ENCODE data around the gene PRKAG2. TPM values are rescaled to one million over a fixed set of nuclear protein-coding genes. Genes with fewer than 3 reads are reported as not detected.

Gene PRKAG2
- total and polyA plus RNA-seq, 2 experiments from 2014 or later = 9.1 to 14.9 TPM

DNA sequence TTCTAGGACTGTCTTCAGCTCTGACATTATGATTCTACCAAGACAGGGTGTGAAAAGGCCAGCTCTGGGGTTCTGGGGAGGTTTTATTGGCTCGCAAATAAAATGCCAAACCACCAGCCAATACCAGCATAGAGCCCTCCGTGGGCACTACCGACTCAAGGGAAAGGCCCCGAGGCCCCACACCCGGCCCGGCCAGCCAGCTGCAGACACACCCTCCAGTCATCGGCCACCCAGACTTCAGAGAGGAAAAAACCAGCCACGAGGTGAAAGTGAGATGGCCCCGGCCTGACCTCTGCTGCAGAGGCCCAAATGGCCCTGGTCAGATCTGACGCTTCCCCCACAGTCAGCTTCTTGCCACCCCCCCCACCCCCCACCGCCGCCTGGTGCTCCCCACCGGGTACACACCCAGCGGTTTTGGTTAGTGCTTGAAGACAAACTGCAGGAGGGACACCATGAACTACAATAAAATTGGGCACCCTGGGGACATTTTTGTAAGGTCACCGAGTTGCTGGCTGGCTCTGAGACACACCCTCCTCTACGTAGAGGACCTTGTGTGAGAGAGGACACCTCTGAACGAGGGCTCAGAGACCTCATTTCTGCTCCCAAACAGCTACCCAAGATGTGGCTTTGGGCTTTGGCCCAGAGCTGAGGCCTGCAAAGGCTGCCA is 79.9 kb downstream of the PRKAG2 start:
- peaks cover 21% of the 10 kb centered on the region for H3K4me1 Mint-ChIP-seq
- H3K4me1 ChIP-seq (ENCODE audit: insufficient read depth) = no peaks in the 10 kb centered on the region; the same call in 1 of the 2 replicates
- DNase-seq (ENCODE audit: low spot score) (no peak), ATAC-seq (no peak)
- no peaks in the 10 kb centered on the region for H3K9me2 ChIP-seq (ENCODE audit: insufficient read depth)
- no peak overlapping the region for H3K4me3 Mint-ChIP-seq
- H3K27ac ChIP-seq (ENCODE audit: low read depth) = no peak overlapping the region
- no peak overlapping the region for H3K27ac Mint-ChIP-seq
- H3K79me2 ChIP-seq (replicated peaks; ENCODE audit: insufficient read depth) = no peaks in the 10 kb centered on the region
- H3K27me3 Mint-ChIP-seq (ENCODE audit: insufficient read depth, low read depth, poor library complexity) = peaks cover 8% of the 10 kb centered on the region
- no peaks in the 10 kb centered on the region for H3K36me3 ChIP-seq (ENCODE audit: insufficient read depth)
- H3K4me3 ChIP-seq = no peak overlapping the region
- no peaks in the 10 kb centered on the region for H3K36me3 Mint-ChIP-seq (ENCODE audit: low read depth)
- H3K4me2 ChIP-seq = no peak overlapping the region
- H3K27me3 ChIP-seq (ENCODE audit: insufficient read depth) = no peaks in the 10 kb centered on the region
- no peaks in the 10 kb centered on the region for H4K20me1 ChIP-seq (replicated peaks; ENCODE audit: insufficient read depth)
- no peak for TF ChIP-seq EZH2 (IDR thresholded peaks at IDR 0.05; ENCODE audit: low read depth, unreplicated experiment)
- TF ChIP-seq NANOG (IDR thresholded peaks at IDR 0.05; ENCODE audit: borderline replicate concordance) = no peak
- no peak for TF ChIP-seq JUNB (IDR thresholded peaks at IDR 0.05; ENCODE audit: unreplicated experiment)
- TF ChIP-seq, protein P1, sequence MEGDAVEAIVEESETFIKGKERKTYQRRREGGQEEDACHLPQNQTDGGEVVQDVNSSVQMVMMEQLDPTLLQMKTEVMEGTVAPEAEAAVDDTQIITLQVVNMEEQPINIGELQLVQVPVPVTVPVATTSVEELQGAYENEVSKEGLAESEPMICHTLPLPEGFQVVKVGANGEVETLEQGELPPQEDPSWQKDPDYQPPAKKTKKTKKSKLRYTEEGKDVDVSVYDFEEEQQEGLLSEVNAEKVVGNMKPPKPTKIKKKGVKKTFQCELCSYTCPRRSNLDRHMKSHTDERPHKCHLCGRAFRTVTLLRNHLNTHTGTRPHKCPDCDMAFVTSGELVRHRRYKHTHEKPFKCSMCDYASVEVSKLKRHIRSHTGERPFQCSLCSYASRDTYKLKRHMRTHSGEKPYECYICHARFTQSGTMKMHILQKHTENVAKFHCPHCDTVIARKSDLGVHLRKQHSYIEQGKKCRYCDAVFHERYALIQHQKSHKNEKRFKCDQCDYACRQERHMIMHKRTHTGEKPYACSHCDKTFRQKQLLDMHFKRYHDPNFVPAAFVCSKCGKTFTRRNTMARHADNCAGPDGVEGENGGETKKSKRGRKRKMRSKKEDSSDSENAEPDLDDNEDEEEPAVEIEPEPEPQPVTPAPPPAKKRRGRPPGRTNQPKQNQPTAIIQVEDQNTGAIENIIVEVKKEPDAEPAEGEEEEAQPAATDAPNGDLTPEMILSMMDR (conservative IDR thresholded peaks at IDR 0.05; ENCODE audit: low read depth in 2 of 2) = no peak
- no peak for TF ChIP-seq ZNF114 (CRISPR knock-in tag; IDR thresholded peaks at IDR 0.05)
- no peak for TF ChIP-seq CREB1 (CRISPR knock-in tag; IDR thresholded peaks at IDR 0.05; ENCODE audit: low read depth)
- TF ChIP-seq, protein P2, sequence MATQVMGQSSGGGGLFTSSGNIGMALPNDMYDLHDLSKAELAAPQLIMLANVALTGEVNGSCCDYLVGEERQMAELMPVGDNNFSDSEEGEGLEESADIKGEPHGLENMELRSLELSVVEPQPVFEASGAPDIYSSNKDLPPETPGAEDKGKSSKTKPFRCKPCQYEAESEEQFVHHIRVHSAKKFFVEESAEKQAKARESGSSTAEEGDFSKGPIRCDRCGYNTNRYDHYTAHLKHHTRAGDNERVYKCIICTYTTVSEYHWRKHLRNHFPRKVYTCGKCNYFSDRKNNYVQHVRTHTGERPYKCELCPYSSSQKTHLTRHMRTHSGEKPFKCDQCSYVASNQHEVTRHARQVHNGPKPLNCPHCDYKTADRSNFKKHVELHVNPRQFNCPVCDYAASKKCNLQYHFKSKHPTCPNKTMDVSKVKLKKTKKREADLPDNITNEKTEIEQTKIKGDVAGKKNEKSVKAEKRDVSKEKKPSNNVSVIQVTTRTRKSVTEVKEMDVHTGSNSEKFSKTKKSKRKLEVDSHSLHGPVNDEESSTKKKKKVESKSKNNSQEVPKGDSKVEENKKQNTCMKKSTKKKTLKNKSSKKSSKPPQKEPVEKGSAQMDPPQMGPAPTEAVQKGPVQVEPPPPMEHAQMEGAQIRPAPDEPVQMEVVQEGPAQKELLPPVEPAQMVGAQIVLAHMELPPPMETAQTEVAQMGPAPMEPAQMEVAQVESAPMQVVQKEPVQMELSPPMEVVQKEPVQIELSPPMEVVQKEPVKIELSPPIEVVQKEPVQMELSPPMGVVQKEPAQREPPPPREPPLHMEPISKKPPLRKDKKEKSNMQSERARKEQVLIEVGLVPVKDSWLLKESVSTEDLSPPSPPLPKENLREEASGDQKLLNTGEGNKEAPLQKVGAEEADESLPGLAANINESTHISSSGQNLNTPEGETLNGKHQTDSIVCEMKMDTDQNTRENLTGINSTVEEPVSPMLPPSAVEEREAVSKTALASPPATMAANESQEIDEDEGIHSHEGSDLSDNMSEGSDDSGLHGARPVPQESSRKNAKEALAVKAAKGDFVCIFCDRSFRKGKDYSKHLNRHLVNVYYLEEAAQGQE (IDR thresholded peaks at IDR 0.05; ENCODE audit: unreplicated experiment) = no peak
- TF ChIP-seq, protein P3, sequence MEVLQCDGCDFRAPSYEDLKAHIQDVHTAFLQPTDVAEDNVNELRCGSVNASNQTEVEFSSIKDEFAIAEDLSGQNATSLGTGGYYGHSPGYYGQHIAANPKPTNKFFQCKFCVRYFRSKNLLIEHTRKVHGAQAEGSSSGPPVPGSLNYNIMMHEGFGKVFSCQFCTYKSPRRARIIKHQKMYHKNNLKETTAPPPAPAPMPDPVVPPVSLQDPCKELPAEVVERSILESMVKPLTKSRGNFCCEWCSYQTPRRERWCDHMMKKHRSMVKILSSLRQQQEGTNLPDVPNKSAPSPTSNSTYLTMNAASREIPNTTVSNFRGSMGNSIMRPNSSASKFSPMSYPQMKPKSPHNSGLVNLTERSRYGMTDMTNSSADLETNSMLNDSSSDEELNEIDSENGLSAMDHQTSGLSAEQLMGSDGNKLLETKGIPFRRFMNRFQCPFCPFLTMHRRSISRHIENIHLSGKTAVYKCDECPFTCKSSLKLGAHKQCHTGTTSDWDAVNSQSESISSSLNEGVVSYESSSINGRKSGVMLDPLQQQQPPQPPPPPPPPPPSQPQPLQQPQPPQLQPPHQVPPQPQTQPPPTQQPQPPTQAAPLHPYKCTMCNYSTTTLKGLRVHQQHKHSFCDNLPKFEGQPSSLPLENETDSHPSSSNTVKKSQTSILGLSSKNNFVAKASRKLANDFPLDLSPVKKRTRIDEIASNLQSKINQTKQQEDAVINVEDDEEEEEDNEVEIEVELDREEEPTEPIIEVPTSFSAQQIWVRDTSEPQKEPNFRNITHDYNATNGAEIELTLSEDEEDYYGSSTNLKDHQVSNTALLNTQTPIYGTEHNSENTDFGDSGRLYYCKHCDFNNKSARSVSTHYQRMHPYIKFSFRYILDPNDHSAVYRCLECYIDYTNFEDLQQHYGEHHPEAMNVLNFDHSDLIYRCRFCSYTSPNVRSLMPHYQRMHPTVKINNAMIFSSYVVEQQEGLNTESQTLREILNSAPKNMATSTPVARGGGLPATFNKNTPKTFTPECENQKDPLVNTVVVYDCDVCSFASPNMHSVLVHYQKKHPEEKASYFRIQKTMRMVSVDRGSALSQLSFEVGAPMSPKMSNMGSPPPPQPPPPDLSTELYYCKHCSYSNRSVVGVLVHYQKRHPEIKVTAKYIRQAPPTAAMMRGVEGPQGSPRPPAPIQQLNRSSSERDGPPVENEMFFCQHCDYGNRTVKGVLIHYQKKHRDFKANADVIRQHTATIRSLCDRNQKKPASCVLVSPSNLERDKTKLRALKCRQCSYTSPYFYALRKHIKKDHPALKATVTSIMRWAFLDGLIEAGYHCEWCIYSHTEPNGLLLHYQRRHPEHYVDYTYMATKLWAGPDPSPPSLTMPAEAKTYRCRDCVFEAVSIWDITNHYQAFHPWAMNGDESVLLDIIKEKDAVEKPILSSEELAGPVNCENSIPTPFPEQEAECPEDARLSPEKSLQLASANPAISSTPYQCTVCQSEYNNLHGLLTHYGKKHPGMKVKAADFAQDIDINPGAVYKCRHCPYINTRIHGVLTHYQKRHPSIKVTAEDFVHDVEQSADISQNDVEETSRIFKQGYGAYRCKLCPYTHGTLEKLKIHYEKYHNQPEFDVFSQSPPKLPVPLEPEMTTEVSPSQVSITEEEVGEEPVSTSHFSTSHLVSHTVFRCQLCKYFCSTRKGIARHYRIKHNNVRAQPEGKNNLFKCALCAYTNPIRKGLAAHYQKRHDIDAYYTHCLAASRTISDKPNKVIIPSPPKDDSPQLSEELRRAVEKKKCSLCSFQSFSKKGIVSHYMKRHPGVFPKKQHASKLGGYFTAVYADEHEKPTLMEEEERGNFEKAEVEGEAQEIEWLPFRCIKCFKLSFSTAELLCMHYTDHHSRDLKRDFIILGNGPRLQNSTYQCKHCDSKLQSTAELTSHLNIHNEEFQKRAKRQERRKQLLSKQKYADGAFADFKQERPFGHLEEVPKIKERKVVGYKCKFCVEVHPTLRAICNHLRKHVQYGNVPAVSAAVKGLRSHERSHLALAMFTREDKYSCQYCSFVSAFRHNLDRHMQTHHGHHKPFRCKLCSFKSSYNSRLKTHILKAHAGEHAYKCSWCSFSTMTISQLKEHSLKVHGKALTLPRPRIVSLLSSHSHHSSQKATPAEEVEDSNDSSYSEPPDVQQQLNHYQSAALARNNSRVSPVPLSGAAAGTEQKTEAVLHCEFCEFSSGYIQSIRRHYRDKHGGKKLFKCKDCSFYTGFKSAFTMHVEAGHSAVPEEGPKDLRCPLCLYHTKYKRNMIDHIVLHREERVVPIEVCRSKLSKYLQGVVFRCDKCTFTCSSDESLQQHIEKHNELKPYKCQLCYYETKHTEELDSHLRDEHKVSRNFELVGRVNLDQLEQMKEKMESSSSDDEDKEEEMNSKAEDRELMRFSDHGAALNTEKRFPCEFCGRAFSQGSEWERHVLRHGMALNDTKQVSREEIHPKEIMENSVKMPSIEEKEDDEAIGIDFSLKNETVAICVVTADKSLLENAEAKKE (CRISPR knock-in tag; IDR thresholded peaks at IDR 0.05) = no peak
- no peak for TF ChIP-seq EZH2phosphoT487 (IDR thresholded peaks at IDR 0.05; ENCODE audit: unreplicated experiment)
- no peak for TF ChIP-seq ZNF331 (CRISPR knock-in tag; IDR thresholded peaks at IDR 0.05; ENCODE audit: low read depth)
- TF ChIP-seq STAT1 (IDR thresholded peaks at IDR 0.05; ENCODE audit: unreplicated experiment) = no peak
- TF ChIP-seq, protein P4, sequence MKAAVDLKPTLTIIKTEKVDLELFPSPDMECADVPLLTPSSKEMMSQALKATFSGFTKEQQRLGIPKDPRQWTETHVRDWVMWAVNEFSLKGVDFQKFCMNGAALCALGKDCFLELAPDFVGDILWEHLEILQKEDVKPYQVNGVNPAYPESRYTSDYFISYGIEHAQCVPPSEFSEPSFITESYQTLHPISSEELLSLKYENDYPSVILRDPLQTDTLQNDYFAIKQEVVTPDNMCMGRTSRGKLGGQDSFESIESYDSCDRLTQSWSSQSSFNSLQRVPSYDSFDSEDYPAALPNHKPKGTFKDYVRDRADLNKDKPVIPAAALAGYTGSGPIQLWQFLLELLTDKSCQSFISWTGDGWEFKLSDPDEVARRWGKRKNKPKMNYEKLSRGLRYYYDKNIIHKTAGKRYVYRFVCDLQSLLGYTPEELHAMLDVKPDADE (IDR thresholded peaks at IDR 0.05) = no peak
- TF ChIP-seq POLR2AphosphoS5 (IDR thresholded peaks at IDR 0.05; ENCODE audit: low read depth) = no peak
- no peaks in the 10 kb centered on the region for H3K9me3 Mint-ChIP-seq
- H2AFZ ChIP-seq = no peak overlapping the region
- no peaks in the 10 kb centered on the region for H3F3A ChIP-seq (replicated peaks; ENCODE audit: low read depth)
